22Rv1 (cell line): ENCODE results near the gene SESN2.

Experiments
- ZFX ChIP-seq: fragments of 450-650 bp; IDR thresholded peaks from 2 replicates; pipeline ENCODE4 v1.6.1; 2017; ENCODE audit warnings: antibody characterized with exemption, borderline replicate concordance
- TF ChIP-seq, protein P1 (sequence below): fragments of 450-650 bp; IDR thresholded peaks from 2 replicates; pipeline ENCODE4 v1.5.1; 2017; ENCODE audit warnings: mild to moderate bottlenecking

DNA sequence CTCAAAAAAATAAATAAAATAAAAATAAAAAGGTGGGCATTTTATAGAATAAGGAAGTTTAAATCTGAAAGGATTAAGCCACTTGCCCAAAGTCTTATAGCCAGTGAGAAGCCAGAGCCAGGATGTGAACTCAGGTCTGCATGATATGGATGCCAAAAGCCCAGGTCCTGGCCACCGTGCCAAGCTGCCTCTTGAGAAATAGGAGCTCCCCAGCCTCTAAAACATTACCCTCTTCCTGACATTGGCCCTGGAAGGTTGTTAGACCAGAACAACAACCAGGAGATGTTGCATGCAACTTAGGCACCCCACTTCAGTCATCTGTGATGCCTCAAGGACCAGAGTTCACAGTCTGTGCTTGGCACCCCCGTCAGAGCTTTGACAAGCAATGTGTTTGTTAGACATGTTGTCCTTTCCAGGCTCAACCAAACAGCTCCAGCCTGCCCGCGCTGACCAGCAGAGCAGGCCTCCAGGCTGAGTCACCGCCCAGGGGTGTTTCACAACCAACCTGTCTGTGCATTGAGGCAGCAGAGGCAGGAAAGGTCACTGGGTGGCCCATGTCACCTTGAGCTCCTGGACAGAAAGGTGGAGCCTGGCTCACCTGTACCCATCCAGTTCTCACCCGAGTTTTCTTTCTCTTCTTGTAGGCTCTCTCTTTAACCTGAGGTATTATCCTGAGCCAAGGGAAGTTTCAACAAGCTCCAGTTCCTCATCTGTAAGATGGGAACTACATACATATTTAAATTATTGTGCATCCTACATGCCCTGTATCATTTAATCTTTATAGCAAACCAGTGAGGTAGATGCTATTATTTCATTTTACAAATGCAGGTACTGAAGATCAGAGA lies 54.6 kb downstream of the SESN2 start:
- TF ChIP-seq, protein P1, sequence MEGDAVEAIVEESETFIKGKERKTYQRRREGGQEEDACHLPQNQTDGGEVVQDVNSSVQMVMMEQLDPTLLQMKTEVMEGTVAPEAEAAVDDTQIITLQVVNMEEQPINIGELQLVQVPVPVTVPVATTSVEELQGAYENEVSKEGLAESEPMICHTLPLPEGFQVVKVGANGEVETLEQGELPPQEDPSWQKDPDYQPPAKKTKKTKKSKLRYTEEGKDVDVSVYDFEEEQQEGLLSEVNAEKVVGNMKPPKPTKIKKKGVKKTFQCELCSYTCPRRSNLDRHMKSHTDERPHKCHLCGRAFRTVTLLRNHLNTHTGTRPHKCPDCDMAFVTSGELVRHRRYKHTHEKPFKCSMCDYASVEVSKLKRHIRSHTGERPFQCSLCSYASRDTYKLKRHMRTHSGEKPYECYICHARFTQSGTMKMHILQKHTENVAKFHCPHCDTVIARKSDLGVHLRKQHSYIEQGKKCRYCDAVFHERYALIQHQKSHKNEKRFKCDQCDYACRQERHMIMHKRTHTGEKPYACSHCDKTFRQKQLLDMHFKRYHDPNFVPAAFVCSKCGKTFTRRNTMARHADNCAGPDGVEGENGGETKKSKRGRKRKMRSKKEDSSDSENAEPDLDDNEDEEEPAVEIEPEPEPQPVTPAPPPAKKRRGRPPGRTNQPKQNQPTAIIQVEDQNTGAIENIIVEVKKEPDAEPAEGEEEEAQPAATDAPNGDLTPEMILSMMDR: no peak
- TF ChIP-seq ZFX: no peak
